A549 (cell line): ENCODE measurements around the gene CETP. TPM values are rescaled to one million over a fixed set of nuclear protein-coding genes. Genes with fewer than 3 reads are reported as not detected.
"Not testable (repeated sequence)": the region's sequence is repeated elsewhere in the genome, so short reads cannot be mapped to it uniquely, and the experiment has no call there.

ENCODE experiments used
- ATAC-seq, 2 experiments: fragments of 200-7000 bp in 1 of 2; fragments of >200 bp in 1 of 2; cut with Nextera tagmentation in 1 of 2; cut with Tn5 transposase in 1 of 2; 3 replicates each; pipeline versions ENCODE4 v1.8.0 to v1.9.1; 2018 to 2020; ENCODE audit warnings: mild to moderate bottlenecking in 1 of 2, moderate library complexity in 1 of 2
- CTCF ChIA-PET: fragments of 300-600 bp; sonication (Branson Sonifier 250); formaldehyde crosslinking; extraction: SDS; loops from one replicate; lab custom pipeline; 2021; ENCODE audit warnings: antibody characterized with exemption, inconsistent platforms; lab: Yijun Ruan, JAX
- POLR2A ChIA-PET: fragments of 350-600 bp; formaldehyde crosslinking; extraction: SDS; loops from one replicate; lab custom pipeline; 2021; ENCODE audit warnings: antibody characterized with exemption, inconsistent platforms; lab: Yijun Ruan, JAX
- DNase-seq, 2 experiments: peaks; one replicate each; pipeline versions ENCODE4 v3.0.0 to v3.0.0-alpha.2; 2011 to 2016; ENCODE audit warnings: low read depth in 1 of 2, low spot score in 1 of 2
- FAIRE-seq: peaks from 2 replicates; lab custom pipeline; 2011; peaks lifted over from hg19 to GRCh38; lab: Jason Lieb, UNC
- H3K27ac ChIP-seq, 2 experiments: fragments of >200 bp; sonication (Bioruptor Twin); formaldehyde crosslinking; 3 replicates each; pipeline ENCODE4 v1.5.1; 2016 to 2017
- H3K4me1 ChIP-seq: fragments of >200 bp; sonication (Bioruptor Twin); formaldehyde crosslinking; 3 replicates; pipeline ENCODE4 v1.6.1; 2016
- H3K4me2 ChIP-seq: fragments of >200 bp; sonication (Bioruptor Twin); formaldehyde crosslinking; 3 replicates; pipeline ENCODE4 v1.6.1; 2016
- H3K4me3 ChIP-seq: fragments of >200 bp; sonication (Bioruptor Twin); formaldehyde crosslinking; 3 replicates; pipeline ENCODE4 v1.5.1; 2016
- H3K9me3 ChIP-seq: fragments of >200 bp; sonication (Bioruptor Twin); formaldehyde crosslinking; 3 replicates; pipeline ENCODE4 v1.6.1; 2016
- ATOH8 ChIP-seq: fragments of 250-450 bp; sonication (Bioruptor Pico); IDR thresholded peaks from 2 replicates; pipeline ENCODE4 v1.5.0; 2020; ENCODE audit warnings: low read depth, mild to moderate bottlenecking, moderate library complexity
- HMGXB4 ChIP-seq: fragments of 250-450 bp; sonication (Bioruptor Pico); IDR thresholded peaks from 2 replicates; pipeline ENCODE4 v1.5.0; 2021; ENCODE audit warnings: mild to moderate bottlenecking, moderate library complexity, borderline replicate concordance
- HOXB5 ChIP-seq: fragments of 250-450 bp; sonication (Bioruptor Pico); IDR thresholded peaks from 2 replicates; pipeline ENCODE4 v1.5.0; 2020; ENCODE audit warnings: mild to moderate bottlenecking, moderate library complexity
- JUN ChIP-seq, 2 experiments: fragments of >200 bp; sonication (Bioruptor Twin); formaldehyde crosslinking; IDR thresholded peaks; 2 replicates in 1 of 2; 3 replicates in 1 of 2; pipeline ENCODE4 v1.6.1; 2016 to 2017
- KDM5A ChIP-seq: fragments of 200-600 bp; sonication (generic); IDR thresholded peaks from 2 replicates; pipeline ENCODE4 v1.6.1; 2016; ENCODE audit warnings: antibody characterized with exemption, mild to moderate bottlenecking
- MYC ChIP-seq: IDR thresholded peaks from 2 replicates; pipeline ENCODE4 v1.6.1; 2012; ENCODE audit warnings: mild to moderate bottlenecking, inconsistent platforms, low read length, improper control_type of control experiment, borderline replicate concordance
- NPAS2 ChIP-seq: fragments of 250-450 bp; sonication (Bioruptor Pico); IDR thresholded peaks from 2 replicates; pipeline ENCODE4 v1.8.0; 2022; ENCODE audit warnings: mild to moderate bottlenecking, moderate library complexity, borderline replicate concordance
- NR3C1 ChIP-seq: fragments of >200 bp; sonication (Bioruptor Twin); formaldehyde crosslinking; IDR thresholded peaks from 3 replicates; pipeline ENCODE4 v1.6.1; 2017
- PHF8 ChIP-seq: fragments of 200-600 bp; sonication (generic); IDR thresholded peaks from 2 replicates; pipeline ENCODE4 v1.6.1; 2016; ENCODE audit warnings: low read depth, mild to moderate bottlenecking, antibody characterized with exemption, moderate library complexity, borderline replicate concordance
- POLR2AphosphoS2 ChIP-seq: conservative IDR thresholded peaks from 2 replicates; pipeline ENCODE4 v1.6.1; 2012; ENCODE audit warnings: low read length, improper control_type of control experiment, inconsistent platforms
- RARB ChIP-seq: fragments of 250-450 bp; sonication (Bioruptor Pico); IDR thresholded peaks from 2 replicates; pipeline ENCODE4 v1.8.0; 2021; ENCODE audit warnings: mild to moderate bottlenecking, moderate library complexity
- RFX5 ChIP-seq: fragments of 450-650 bp; IDR thresholded peaks from 2 replicates; pipeline ENCODE4 v1.7.1; 2014; ENCODE audit warnings: antibody characterized with exemption, mild to moderate bottlenecking, moderate library complexity
- USF2 ChIP-seq: fragments of 450-650 bp; IDR thresholded peaks from 2 replicates; pipeline ENCODE4 v1.6.1; 2014; ENCODE audit warnings: antibody characterized with exemption
- ZFP36 ChIP-seq: fragments of 450-650 bp; IDR thresholded peaks from 2 replicates; pipeline ENCODE4 v1.6.1; 2014; ENCODE audit warnings: borderline replicate concordance; ENCODE audit not compliant: partially characterized antibody
- ZSCAN20 ChIP-seq: fragments of 250-450 bp; sonication (Bioruptor Pico); IDR thresholded peaks from 2 replicates; pipeline ENCODE4 v1.8.0; 2022; ENCODE audit warnings: mild to moderate bottlenecking, moderate library complexity
- WGBS: methylation state at CpG from one replicate; pipeline ENCODE4 v1.1.6; 2017; ENCODE audit errors: missing lambda C conversion rate; 5-methylcytosine and 5-hydroxymethylcytosine counted together
- polyA plus RNA-seq, 4 experiments: library from polyadenylated mRNA; depleted of rRNA in 3 of 4; stranded (reverse); fragments of >200 nt; fragmentation: RNase III in 1 of 4; extraction: RNeasy Plus Mini Kit Qiagen cat#74134 plus additional on column Dnase treatment in 1 of 4; gene quantifications; 2 replicates in 3 of 4; 3 replicates in 1 of 4; pipeline ENCODE4 v1.2.3, GENCODE V29; 2011 to 2017

The CETP gene
- polyA plus RNA-seq, 2 of the 4 experiments (the other 2 are of a cell fraction), result not detected

GRCh38 chr16:56972403-56973293 lies 10.9 kb downstream of the CETP start:
- 62% methylated on average over 17 of the region's 18 CpGs for WGBS
- Histone ChIP-seq H3K4me3 (no peak overlapping the region), H3K27ac (no peak overlapping the region), H3K4me1 (no peaks in the 10 kb centered on the region; the same call in 2 of the 3 replicates), H3K4me2 (no peak overlapping the region), H3K9me3 (no peaks in the 10 kb centered on the region)
- ATAC-seq (no peak), FAIRE-seq (no peak), DNase-seq (no peak)
- ChIA-PET POLR2A (no interaction called here), CTCF (interaction anchor here (1.0 to 1.5 kb wide), 6 partner anchors 9 to 112 kb away, joined by 3 to 8 read pairs (median 4); partner anchors contain the start of gene CETP)
- no peak for TF ChIP-seq KDM5A
- TF ChIP-seq POLR2AphosphoS2, result no peak
- no peak for TF ChIP-seq MYC
- no peak for TF ChIP-seq USF2
- no peak for TF ChIP-seq JUN (IDR thresholded peaks at IDR 0.05)
- TF ChIP-seq RFX5, result no peak
- no peak for TF ChIP-seq HMGXB4 (CRISPR knock-in tag)
- TF ChIP-seq ZSCAN20 (CRISPR knock-in tag), result no peak

- ChIA-PET POLR2A (no interaction called here), CTCF (interaction anchor here (1.2 to 2.8 kb wide), 3 partner anchors 9 to 111 kb away, joined by 3 to 16 read pairs (median 8); no protein-coding TSS in a partner anchor)
- Histone ChIP-seq H3K4me1 (no peaks in the 10 kb centered on the region), H3K4me2 (no peak overlapping the region), H3K27ac (no peak overlapping the region), H3K9me3 (no peaks in the 10 kb centered on the region), H3K4me3 (no peak overlapping the region)
- no peak for DNase-seq
- no peak for FAIRE-seq
- ATAC-seq, result no peak
- TF ChIP-seq NPAS2 (CRISPR knock-in tag), result no peak
- no peak for TF ChIP-seq NR3C1
- TF ChIP-seq HOXB5 (CRISPR knock-in tag), result no peak
- no peak for TF ChIP-seq RFX5
- TF ChIP-seq ZFP36, result no peak
- TF ChIP-seq RARB, result no peak
- TF ChIP-seq PHF8, result no peak
- no peak for TF ChIP-seq ATOH8 (CRISPR knock-in tag)
- TF ChIP-seq, all 56 proteins: peak for 0
- WGBS, result 66% methylated on average over 9 of the region's 9 CpGs
Observed at GRCh38 chr16:56973294-56973689, 11.5 kb downstream of the CETP start.

- ATAC-seq, H3K4me2 ChIP-seq, FAIRE-seq, H3K27ac ChIP-seq, DNase-seq, POLR2A ChIA-PET, H3K4me3 ChIP-seq, H3K4me1 ChIP-seq, H3K9me3 ChIP-seq: not testable (repeated sequence)
- whole genome bisulfite sequencing, result 91% methylated on average over 7 of the region's 7 CpGs
- CTCF ChIA-PET, result interaction anchor here (1.2 to 2.8 kb wide), 2 partner anchors 9 to 111 kb away, joined by 3 to 16 read pairs; no protein-coding TSS in a partner anchor
Observed at GRCh38 chr16:56973899-56974298, 12.1 kb downstream of the CETP start.
